MM.1S (cell line): Measurements from ENCODE around the gene TEX47.

Experiments used
- DNase-seq: peaks from one replicate; pipeline ENCODE4 v3.0.0-alpha.2; 2015
- H2AFZ ChIP-seq: fragments of 300-600 bp; sonication (generic); 2 replicates; pipeline ENCODE4 v1.6.0; 2016; ENCODE audit warnings: antibody characterized with exemption, low read length
- H3F3A ChIP-seq: fragments of 300-600 bp; sonication (generic); 2 replicates; pipeline ENCODE4 v1.6.1; 2016; ENCODE audit warnings: mild to moderate bottlenecking, antibody characterized with exemption, low read length, moderate library complexity, mixed read lengths; ENCODE audit not compliant: insufficient read depth
- H3K27ac ChIP-seq: fragments of 300-600 bp; sonication (generic); 2 replicates; pipeline ENCODE4 v1.5.1; 2016; ENCODE audit warnings: mild to moderate bottlenecking, low read length
- H3K27me3 ChIP-seq: fragments of 300-600 bp; sonication (generic); replicated peaks from 2 replicates; pipeline ENCODE4 v1.6.0; 2016; ENCODE audit warnings: low read length; ENCODE audit not compliant: insufficient read depth
- H3K36me3 ChIP-seq: fragments of 300-600 bp; sonication (generic); replicated peaks from 2 replicates; pipeline ENCODE4 v1.6.1; 2016; ENCODE audit warnings: mild to moderate bottlenecking, low read length, mixed read lengths; ENCODE audit not compliant: insufficient read depth
- H3K4me1 ChIP-seq: fragments of 300-600 bp; sonication (generic); 2 replicates; pipeline ENCODE4 v1.6.1; 2016; ENCODE audit warnings: low read length, mixed read lengths
- H3K4me2 ChIP-seq: fragments of 300-600 bp; sonication (generic); 2 replicates; pipeline ENCODE4 v1.6.0; 2016; ENCODE audit warnings: low read depth, low read length
- H3K4me3 ChIP-seq: fragments of 300-600 bp; sonication (generic); 2 replicates; pipeline ENCODE4 v1.5.1; 2016; ENCODE audit warnings: low read length, mixed read lengths
- H3K79me2 ChIP-seq: fragments of 300-600 bp; sonication (generic); 2 replicates; pipeline ENCODE4 v1.6.1; 2016; ENCODE audit warnings: mixed run types, low read length, mixed read lengths
- H3K9ac ChIP-seq: fragments of 300-600 bp; sonication (generic); 2 replicates; pipeline ENCODE4 v1.6.1; 2016; ENCODE audit warnings: low read length, mixed read lengths
- H3K9me2 ChIP-seq: fragments of 300-600 bp; sonication (generic); replicated peaks from 2 replicates; pipeline ENCODE4 v1.6.1; 2016; ENCODE audit warnings: mild to moderate bottlenecking, low read length, mixed read lengths; ENCODE audit not compliant: insufficient read depth
- H3K9me3 ChIP-seq: fragments of 300-600 bp; sonication (generic); replicated peaks from 2 replicates; pipeline ENCODE4 v1.6.1; 2016; ENCODE audit warnings: mild to moderate bottlenecking, low read length, mixed read lengths; ENCODE audit not compliant: insufficient read depth
- H4K20me1 ChIP-seq: fragments of 300-600 bp; sonication (generic); 2 replicates; pipeline ENCODE4 v1.6.1; 2016; ENCODE audit warnings: mild to moderate bottlenecking, low read length, moderate library complexity, mixed read lengths; ENCODE audit not compliant: insufficient read depth
- CTCF ChIP-seq: fragments of 300-600 bp; sonication (generic); IDR thresholded peaks from 2 replicates; pipeline ENCODE4 v1.5.1; 2016; ENCODE audit warnings: antibody characterized with exemption, low read length, mixed read lengths
- EZH2 ChIP-seq: fragments of 300-600 bp; sonication (generic); optimal IDR thresholded peaks from 2 replicates; pipeline ENCODE3; 2017; ENCODE audit warnings: low read depth, mild to moderate bottlenecking, antibody characterized with exemption, low read length, mixed read lengths
- EZH2phosphoT487 ChIP-seq: fragments of 300-600 bp; sonication (generic); IDR thresholded peaks from 2 replicates; pipeline ENCODE4 v1.6.1; 2018; ENCODE audit warnings: antibody characterized with exemption, low read length

TEX47 gene

DNA sequence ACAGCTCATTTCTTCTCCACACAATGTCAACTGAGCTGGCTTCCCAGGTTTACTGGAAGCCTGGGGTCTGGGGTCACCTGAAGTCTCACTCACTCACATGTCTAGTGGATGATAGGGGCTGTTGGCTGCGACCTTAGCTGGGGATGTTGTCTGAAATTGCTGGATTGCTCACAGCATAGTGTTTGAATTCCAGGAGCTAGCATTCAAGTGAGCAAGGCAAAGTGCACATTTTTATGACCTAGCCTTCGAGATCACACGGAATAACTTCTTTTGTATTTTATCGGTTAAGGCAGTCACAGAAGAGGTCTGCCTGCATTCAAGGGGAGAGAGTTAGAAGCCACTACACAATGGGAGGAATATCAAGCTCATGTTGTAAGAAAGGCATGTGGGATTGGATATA is 3.6 kb downstream of the TEX47 start:
- no peaks in the 10 kb centered on the region for H3K36me3 ChIP-seq
- H3K4me2 ChIP-seq, result no peak overlapping the region
- no peaks in the 10 kb centered on the region for H3K9me3 ChIP-seq
- H3K27ac ChIP-seq, result no peak overlapping the region
- H3K27me3 ChIP-seq, result no peaks in the 10 kb centered on the region
- no peak overlapping the region for H2AFZ ChIP-seq
- DNase-seq, result no peak
- H4K20me1 ChIP-seq, result no peaks in the 10 kb centered on the region
- H3K4me3 ChIP-seq, result no peak overlapping the region
- TF ChIP-seq EZH2 (no peak), EZH2phosphoT487 (no peak), CTCF (no peak)
- H3K9ac ChIP-seq, result no peak overlapping the region
- H3F3A ChIP-seq, result no peaks in the 10 kb centered on the region
- no peaks in the 10 kb centered on the region for H3K79me2 ChIP-seq
- H3K4me1 ChIP-seq, result no peaks in the 10 kb centered on the region
- no peaks in the 10 kb centered on the region for H3K9me2 ChIP-seq

- TF ChIP-seq EZH2 (no peak), EZH2phosphoT487 (no peak), CTCF (peak; percentile 58)
- Histone ChIP-seq H3K4me2 (no peak overlapping the region), H4K20me1 (no peaks in the 10 kb centered on the region), H3K36me3 (no peaks in the 10 kb centered on the region), H3F3A (no peaks in the 10 kb centered on the region), H3K27me3 (no peaks in the 10 kb centered on the region), H3K27ac (no peak overlapping the region), H3K9me3 (no peaks in the 10 kb centered on the region), H2AFZ (no peak overlapping the region), H3K9me2 (no peaks in the 10 kb centered on the region), H3K4me3 (no peak overlapping the region), H3K9ac (no peak overlapping the region), H3K79me2 (no peaks in the 10 kb centered on the region), H3K4me1 (no peaks in the 10 kb centered on the region)
- peak; percentile 60 for DNase-seq
Observed at GRCh38 chr7:88789480-88790064, 6.0 kb downstream of the TEX47 start.

DNA sequence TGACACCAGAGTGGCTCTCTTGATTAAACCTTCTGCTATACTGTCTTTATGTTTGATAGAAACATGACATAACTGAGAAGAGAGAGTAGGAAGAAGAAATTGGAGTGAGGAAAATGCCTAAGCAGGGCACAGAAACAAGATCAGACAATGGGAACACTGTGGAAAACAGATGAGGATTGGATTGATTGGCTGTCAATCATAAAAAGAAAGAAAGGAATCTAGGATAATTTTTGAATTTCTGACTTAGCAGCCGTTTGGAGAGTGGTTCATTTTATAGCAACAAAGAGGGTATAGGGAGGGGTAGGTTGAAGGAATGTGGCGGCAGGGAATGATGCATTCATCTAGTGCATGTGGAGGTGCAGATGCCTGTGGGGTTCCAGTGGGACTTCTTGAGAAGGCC is 7.8 kb downstream of the TEX47 start:
- no peak overlapping the region for H2AFZ ChIP-seq
- DNase-seq, result no peak
- no peak overlapping the region for H3K4me3 ChIP-seq
- no peaks in the 10 kb centered on the region for H3K9me2 ChIP-seq
- H3F3A ChIP-seq, result no peaks in the 10 kb centered on the region
- no peaks in the 10 kb centered on the region for H3K9me3 ChIP-seq
- H4K20me1 ChIP-seq, result no peaks in the 10 kb centered on the region
- TF ChIP-seq EZH2 (no peak), CTCF (no peak), EZH2phosphoT487 (no peak)
- no peaks in the 10 kb centered on the region for H3K79me2 ChIP-seq
- H3K9ac ChIP-seq, result no peak overlapping the region
- no peak overlapping the region for H3K27ac ChIP-seq
- H3K27me3 ChIP-seq, result no peaks in the 10 kb centered on the region
- no peaks in the 10 kb centered on the region for H3K4me1 ChIP-seq
- H3K36me3 ChIP-seq, result no peaks in the 10 kb centered on the region
- no peak overlapping the region for H3K4me2 ChIP-seq
